Thyroid gland (tissue), 4 donors: ENCODE results near the gene EPO. TPM values are rescaled to one million over a fixed set of nuclear protein-coding genes. Genes with fewer than 3 reads are reported as not detected.

Source experiments
- DNase-seq, 2 donors: peaks; one replicate each; pipeline ENCODE4 v3.0.0-alpha.2; 2019
- H3K27ac ChIP-seq, 3 donors: fragments of 200-600 bp; sonication (generic); 1 replicate in 2 of 3; 2 replicates in 1 of 3; pipeline ENCODE4 v1.5.1; 2016 to 2019; ENCODE audit warnings: mild to moderate bottlenecking in 1 of 3, moderate library complexity in 1 of 3
- H3K27me3 ChIP-seq: fragments of 200-600 bp; sonication (generic); one replicate; pipeline ENCODE4 v1.5.1; 2019
- H3K36me3 ChIP-seq, 2 donors: fragments of 200-600 bp; sonication (generic); one replicate each; pipeline ENCODE4 v1.5.1; 2016 to 2019
- H3K4me1 ChIP-seq, 2 donors: fragments of 200-600 bp; sonication (generic); one replicate each; pipeline ENCODE4 v1.5.1; 2017 to 2019
- H3K4me3 ChIP-seq, 3 donors: fragments of 200-600 bp; sonication (generic); replicated peaks in 1 of 3; 1 replicate in 2 of 3; 2 replicates in 1 of 3; pipeline ENCODE4 v1.5.1; 2016; ENCODE audit warnings: mild to moderate bottlenecking in 1 of 3
- H3K9me3 ChIP-seq: fragments of 200-600 bp; sonication (generic); one replicate; pipeline ENCODE4 v1.5.1; 2017
- POLR2A ChIP-seq, 2 donors: fragments of 450-650 bp; IDR thresholded peaks; one replicate each; pipeline ENCODE4 v1.6.1; 2017; ENCODE audit warnings: antibody characterized with exemption in 2 of 2, mild to moderate bottlenecking in 2 of 2, moderate library complexity in 1 of 2
- WGBS, 2 donors: methylation state at CpG; one replicate each; pipeline ENCODE4 v1.1.5; 2017; 5-methylcytosine and 5-hydroxymethylcytosine counted together
- intact Hi-C: fragments of 100-400 bp; cut with DNase I; formaldehyde crosslinking; loops from one replicate; pipeline ENCODE4 v1.15.1; 2023
- total RNA-seq, 4 donors: library from RNA; depleted of rRNA; stranded (reverse); fragments of >200 nt; gene quantifications; one replicate each; pipeline ENCODE4 v1.2.3, GENCODE V29; 2016
- TF ChIP-seq, protein P1 (sequence below), 6 experiments: fragments of 200-600 bp in 3 of 6; fragments of 450-650 bp in 3 of 6; sonication (generic) in 3 of 6; IDR thresholded peaks; one replicate each; pipeline ENCODE4 v1.5.1; 2016 to 2019; ENCODE audit warnings: antibody characterized with exemption in 6 of 6, mild to moderate bottlenecking in 2 of 6, inconsistent platforms in 1 of 6, moderate library complexity in 1 of 6

The EPO gene
- total RNA-seq, 4 donors from 2014 or later, result not detected

DNA sequence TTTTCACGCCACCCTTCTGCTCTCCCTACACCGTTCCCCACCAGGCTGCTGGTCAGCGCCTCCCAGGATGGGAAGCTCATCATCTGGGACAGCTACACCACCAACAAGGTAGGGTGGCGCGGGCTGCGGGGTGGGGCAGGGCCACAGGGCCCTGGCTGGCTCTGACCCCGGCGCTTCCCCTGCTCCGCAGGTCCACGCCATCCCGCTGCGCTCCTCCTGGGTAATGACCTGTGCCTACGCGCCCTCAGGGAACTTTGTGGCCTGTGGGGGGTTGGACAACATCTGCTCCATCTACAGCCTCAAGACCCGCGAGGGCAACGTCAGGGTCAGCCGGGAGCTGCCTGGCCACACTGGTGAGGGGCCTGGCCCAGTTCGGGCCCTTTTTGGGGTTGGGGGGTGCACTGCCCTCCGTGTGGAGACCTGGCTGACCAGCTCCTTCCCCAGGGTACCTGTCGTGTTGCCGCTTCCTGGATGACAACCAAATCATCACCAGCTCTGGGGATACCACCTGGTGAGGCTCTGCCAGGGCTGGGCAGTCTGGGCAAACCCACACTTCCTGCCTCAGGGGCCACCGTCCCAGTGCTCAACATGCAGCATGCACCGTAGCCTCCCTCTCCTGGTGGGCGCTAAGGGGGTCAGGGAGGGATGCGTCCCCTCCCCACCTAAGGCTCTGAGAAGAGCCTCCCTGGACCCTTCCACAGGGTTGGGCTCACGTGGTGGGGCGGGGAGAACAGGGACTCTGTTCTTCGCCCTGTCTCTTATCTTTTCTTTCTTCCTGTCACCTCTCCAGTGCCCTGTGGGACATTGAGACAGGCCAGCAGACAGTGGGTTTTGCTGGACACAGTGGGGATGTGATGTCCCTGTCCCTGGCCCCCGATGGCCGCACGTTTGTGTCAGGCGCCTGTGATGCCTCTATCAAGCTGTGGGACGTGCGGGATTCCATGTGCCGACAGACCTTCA is 42.7 kb upstream of the EPO start:
- WGBS, 2 donors, result 95 to 96% methylated on average over 22 to 28 of the region's 36 CpGs
- Histone ChIP-seq H3K27ac (no peak overlapping the region), H3K36me3 (peaks cover 37 to 42% of the 10 kb centered on the region in 2 donors)

DNA sequence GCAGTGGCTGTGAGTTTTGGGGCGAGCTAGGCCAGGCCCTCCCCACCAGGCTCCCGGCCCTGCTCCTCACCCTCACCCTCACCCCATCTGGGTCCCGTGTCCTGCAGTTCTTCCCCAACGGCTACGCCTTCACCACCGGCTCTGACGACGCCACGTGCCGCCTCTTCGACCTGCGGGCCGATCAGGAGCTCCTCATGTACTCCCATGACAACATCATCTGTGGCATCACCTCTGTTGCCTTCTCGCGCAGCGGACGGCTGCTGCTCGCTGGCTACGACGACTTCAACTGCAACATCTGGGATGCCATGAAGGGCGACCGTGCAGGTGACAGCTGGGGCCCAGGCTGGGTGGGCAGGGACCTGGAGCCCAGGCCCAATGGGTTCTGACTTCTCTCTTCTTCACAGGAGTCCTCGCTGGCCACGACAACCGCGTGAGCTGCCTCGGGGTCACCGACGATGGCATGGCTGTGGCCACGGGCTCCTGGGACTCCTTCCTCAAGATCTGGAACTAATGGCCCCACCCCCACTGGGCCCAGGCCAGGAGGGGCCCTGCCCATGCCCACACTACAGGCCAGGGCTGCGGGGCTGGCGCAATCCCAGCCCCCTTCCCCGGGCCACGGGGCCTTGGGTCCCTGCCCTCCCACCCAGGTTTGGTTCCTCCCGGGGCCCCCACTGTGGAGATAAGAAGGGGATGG is 41.8 kb upstream of the EPO start:
- Histone ChIP-seq H3K4me3 (no peak overlapping the region), H3K4me1 (peaks cover 8% of the 10 kb centered on the region in 2 donors), H3K27me3 (no peaks in the 10 kb centered on the region), H3K36me3 (peaks cover 45 to 50% of the 10 kb centered on the region in 2 donors), H3K9me3 (no peaks in the 10 kb centered on the region), H3K27ac (no peak overlapping the region)
- intact Hi-C loops, result no loop called here
- no peak for DNase-seq
- TF ChIP-seq, protein P1, sequence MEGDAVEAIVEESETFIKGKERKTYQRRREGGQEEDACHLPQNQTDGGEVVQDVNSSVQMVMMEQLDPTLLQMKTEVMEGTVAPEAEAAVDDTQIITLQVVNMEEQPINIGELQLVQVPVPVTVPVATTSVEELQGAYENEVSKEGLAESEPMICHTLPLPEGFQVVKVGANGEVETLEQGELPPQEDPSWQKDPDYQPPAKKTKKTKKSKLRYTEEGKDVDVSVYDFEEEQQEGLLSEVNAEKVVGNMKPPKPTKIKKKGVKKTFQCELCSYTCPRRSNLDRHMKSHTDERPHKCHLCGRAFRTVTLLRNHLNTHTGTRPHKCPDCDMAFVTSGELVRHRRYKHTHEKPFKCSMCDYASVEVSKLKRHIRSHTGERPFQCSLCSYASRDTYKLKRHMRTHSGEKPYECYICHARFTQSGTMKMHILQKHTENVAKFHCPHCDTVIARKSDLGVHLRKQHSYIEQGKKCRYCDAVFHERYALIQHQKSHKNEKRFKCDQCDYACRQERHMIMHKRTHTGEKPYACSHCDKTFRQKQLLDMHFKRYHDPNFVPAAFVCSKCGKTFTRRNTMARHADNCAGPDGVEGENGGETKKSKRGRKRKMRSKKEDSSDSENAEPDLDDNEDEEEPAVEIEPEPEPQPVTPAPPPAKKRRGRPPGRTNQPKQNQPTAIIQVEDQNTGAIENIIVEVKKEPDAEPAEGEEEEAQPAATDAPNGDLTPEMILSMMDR (IDR thresholded peaks at IDR 0.05), result no peak
- TF ChIP-seq POLR2A (IDR thresholded peaks at IDR 0.05), result no peak
- WGBS, 2 donors, result 80 to 88% methylated on average over 25 to 34 of the region's 35 CpGs

More for the DNA sequence above, 42.7 kb upstream of the EPO start:
- intact Hi-C loops, result no loop called here
- no peak for DNase-seq
- no peak for TF ChIP-seq POLR2A (IDR thresholded peaks at IDR 0.05)
- TF ChIP-seq, protein P1 (IDR thresholded peaks at IDR 0.05), result no peak
- Histone ChIP-seq H3K27me3 (no peaks in the 10 kb centered on the region), H3K4me3 (no peak overlapping the region), H3K9me3 (no peaks in the 10 kb centered on the region), H3K4me1 (peaks cover 8 to 11% of the 10 kb centered on the region in 2 donors)

DNA sequence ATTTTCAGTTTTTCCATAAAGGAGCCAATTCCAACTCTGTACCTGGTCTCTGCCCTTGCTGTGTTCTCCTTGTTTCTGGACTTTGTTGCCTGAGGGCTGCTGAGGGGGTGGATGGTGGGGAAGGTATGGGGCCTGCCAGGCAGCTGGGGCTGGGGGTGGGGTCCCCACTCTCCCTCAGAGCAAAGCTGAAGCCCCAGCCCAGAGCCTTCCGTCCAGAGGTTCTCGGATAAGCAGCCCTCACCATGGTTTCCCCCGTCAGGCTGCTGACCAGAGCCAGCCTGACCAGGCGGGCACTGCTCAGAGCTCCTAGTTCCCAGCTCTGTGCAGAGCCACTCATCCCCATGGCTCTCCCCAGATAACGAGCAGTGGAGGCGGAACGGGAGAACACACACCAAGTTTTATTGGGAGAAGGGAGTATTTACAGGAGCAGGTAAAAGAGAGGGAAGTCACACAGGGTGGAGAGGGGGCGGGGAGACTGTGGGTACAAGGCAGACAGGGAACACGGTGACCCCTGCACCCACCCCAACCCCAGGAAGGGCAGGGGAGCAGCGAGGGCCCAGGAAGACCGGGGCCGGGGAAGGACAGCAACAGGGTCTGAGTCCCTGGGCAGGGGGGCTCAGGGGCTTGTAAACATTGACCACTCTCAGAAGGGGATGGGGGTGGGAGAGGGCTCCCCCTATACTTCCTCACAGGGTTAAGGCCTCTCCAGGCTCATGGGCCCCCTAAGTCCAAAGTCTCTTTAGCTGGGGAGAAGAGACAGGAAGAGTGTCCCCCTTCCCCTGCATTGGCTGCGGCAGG is 40.9 kb upstream of the EPO start:
- Histone ChIP-seq H3K27ac (peak overlapping the region in 1 of 3 donors; percentile 2), H3K36me3 (peaks cover 54 to 59% of the 10 kb centered on the region in 2 donors), H3K4me1 (peaks cover 8% of the 10 kb centered on the region in 2 donors), H3K4me3 (no peak overlapping the region), H3K27me3 (no peaks in the 10 kb centered on the region), H3K9me3 (no peaks in the 10 kb centered on the region)
- DNase-seq, result no peak
- TF ChIP-seq, protein P1 (IDR thresholded peaks at IDR 0.05), result no peak
- no peak for TF ChIP-seq POLR2A (IDR thresholded peaks at IDR 0.05)
- intact Hi-C loops, result no loop called here
- 80 to 88% methylated on average over 10 to 12 of the region's 13 CpGs for WGBS, 2 donors

DNA sequence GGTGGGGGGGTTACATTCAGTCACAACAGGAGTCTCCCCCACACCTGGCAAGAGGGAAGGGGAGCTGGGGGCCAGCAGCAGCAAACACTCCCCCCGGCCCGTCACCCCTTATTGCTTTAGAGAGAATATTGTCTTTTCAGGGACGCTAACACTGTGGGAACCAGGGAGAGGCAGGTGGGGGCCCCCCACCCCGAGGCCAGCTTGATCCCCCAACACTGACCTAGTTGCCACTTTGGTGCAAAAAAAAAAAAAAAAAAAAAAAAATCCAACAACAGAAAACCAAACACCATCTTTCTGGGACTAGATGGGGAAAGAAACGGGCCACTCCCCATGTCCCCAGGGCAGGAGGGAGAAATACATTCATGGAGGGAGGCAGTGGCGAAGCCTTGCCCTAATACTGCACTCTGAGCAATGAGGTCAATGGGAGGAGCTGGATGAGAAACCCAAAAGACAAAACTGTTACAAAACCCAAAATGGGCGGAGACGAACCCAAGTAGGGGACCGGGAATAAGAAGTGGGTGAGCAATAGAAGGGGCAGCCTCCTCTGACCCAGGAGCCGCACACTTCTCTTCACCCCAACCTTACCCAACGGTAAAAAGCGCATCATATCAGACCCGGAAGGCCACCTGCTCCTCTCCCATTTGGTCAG is 40.2 kb upstream of the EPO start:
- intact Hi-C loops, result loop anchor here (10.0 kb wide), 1 partner anchor 215 kb away; the partner anchor contains the start of gene SPACDR

More for the DNA sequence above, 40.2 kb upstream of the EPO start:
- Histone ChIP-seq H3K27me3 (no peaks in the 10 kb centered on the region), H3K4me3 (no peak overlapping the region), H3K9me3 (no peaks in the 10 kb centered on the region), H3K27ac (peak overlapping the region in 1 of 3 donors; percentile 30), H3K36me3 (peaks cover 61 to 66% of the 10 kb centered on the region in 2 donors), H3K4me1 (peaks cover 8% of the 10 kb centered on the region in 2 donors)
- WGBS, 2 donors, result 82% methylated on average over 13 of the region's 13 CpGs
- TF ChIP-seq, protein P1 (IDR thresholded peaks at IDR 0.05), result no peak
- TF ChIP-seq POLR2A (IDR thresholded peaks at IDR 0.05), result no peak
- DNase-seq, result no peak
